Measurements from ENCODE around the gene DTL. TPM values are rescaled to one million over a fixed set of nuclear protein-coding genes. Genes with fewer than 3 reads are reported as not detected.

DTL gene
- total and polyA plus RNA-seq, 2 of the 13 experiments (the other 11 are each of a cell fraction or from before 2014, with no cell fraction given), result 10.4 to 32.8 TPM

- TF ChIP-seq RORA (CRISPR knock-in tag; IDR thresholded peaks at IDR 0.05) (no peak), ZNF44 (CRISPR knock-in tag; IDR thresholded peaks at IDR 0.05) (no peak)
- TF ChIP-seq, protein P1, sequence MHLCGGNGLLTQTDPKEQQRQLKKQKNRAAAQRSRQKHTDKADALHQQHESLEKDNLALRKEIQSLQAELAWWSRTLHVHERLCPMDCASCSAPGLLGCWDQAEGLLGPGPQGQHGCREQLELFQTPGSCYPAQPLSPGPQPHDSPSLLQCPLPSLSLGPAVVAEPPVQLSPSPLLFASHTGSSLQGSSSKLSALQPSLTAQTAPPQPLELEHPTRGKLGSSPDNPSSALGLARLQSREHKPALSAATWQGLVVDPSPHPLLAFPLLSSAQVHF (CRISPR knock-in tag; IDR thresholded peaks at IDR 0.05), result no peak
Measured at GRCh38 chr1:212035835-212036605, 472 bp downstream of the DTL start (continued).

DNA sequence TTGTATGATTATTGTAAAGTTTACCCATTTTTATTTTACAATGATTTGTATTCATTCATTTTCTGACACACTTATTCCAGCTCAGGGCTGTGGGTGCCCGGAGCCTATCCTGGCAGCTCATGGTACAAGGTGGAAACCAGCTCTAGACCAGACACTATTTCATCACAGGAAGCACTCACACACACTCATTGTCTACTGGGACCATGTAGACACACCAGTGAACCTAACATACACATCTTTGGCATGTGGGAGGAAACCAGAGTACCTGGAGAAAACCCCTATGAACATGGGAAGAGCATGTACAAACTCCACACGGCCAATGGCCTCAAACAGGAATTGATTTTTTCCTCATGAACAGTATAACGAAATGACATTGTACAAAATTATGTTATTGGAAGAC is 2.4 kb downstream of the DTL start:
- BruUV-seq (replicated peaks), result no TSS peak
- FAIRE-seq (no peak), DNase-seq (ENCODE audit: low spot score) (peak; percentile 28), ATAC-seq (no peak)
- intact Hi-C loops (cut with micrococcal nuclease; ENCODE audit: unreplicated experiment), result no loop called here
- in situ Hi-C loops (cut with HindIII; ENCODE audit: extremely low pct_ligation_motif_present, low pct_unique_long_range_greater_than_20kb), result loop anchor here (5.0 kb wide), 1 partner anchor 341 kb away; no protein-coding TSS in a partner anchor
- no peaks in the 10 kb centered on the region for H3K9me3 ChIP-seq (ENCODE audit: low read length)
- H3K27ac ChIP-seq (ENCODE audit: extremely low read length, insufficient read depth, low read length), result no peak overlapping the region
- ChIA-PET POLR2A (no interaction called here), CTCF (ENCODE audit: low intra/inter-chr PET ratio, low total read pairs) (no interaction called here)
- WGBS (ENCODE audit: low lambda C conversion rate), result 81% methylated on average over 3 of the region's 3 CpGs
- no peaks in the 10 kb centered on the region; a peak in 1 of 5 replicates for H3K27me3 ChIP-seq (ENCODE audit: control insufficient read depth in 1 of 2, insufficient read depth in 2 of 2, low read length in 2 of 2)
- H2AFZ ChIP-seq (ENCODE audit: low read length), result no peak overlapping the region
- TF ChIP-seq CENPX (CRISPR knock-in tag; IDR thresholded peaks at IDR 0.05) (no peak), FOSL2 (CRISPR knock-in tag; IDR thresholded peaks at IDR 0.05) (no peak), SAP130 (CRISPR knock-in tag; IDR thresholded peaks at IDR 0.05; ENCODE audit: low read depth) (0 out of 2 replicates have a peak, but pooled peaks have one; percentile 32)
- H3K79me2 ChIP-seq (ENCODE audit: insufficient read depth, low read length), result peaks cover 84% of the 10 kb centered on the region
- peaks cover 0 to 2% of the 10 kb centered on the region in 2 experiments; a peak in 2 of 5 replicates for H3K36me3 ChIP-seq (replicated peaks in 1 of 2; ENCODE audit: control insufficient read depth in 1 of 2, insufficient read depth in 2 of 2, low read length in 2 of 2)
- H3K9ac ChIP-seq (ENCODE audit: insufficient read depth, low read depth, low read length), result no peak overlapping the region; the same call in 1 of the 2 replicates
- H3K4me1 ChIP-seq (ENCODE audit: insufficient read depth, low read length), result peaks cover 49% of the 10 kb centered on the region
- H4K20me1 ChIP-seq (ENCODE audit: insufficient read depth, low read length), result no peaks in the 10 kb centered on the region; the same call in 1 of the 2 replicates
- peak overlapping the region; percentile 66 for H3K4me2 ChIP-seq (ENCODE audit: low read depth, low read length)
- peak overlapping the region in 1 of 3 experiments; percentile 81; a peak in 2 of 6 replicates for H3K4me3 ChIP-seq (replicated peaks in 1 of 3; ENCODE audit: insufficient read depth in 1 of 3, low read depth in 2 of 3, low read length in 3 of 3)

Measured in HepG2 (cell line).